ENCODE measurements around the gene MLXIPL.
"Not testable (repeated sequence)": the region's sequence is repeated elsewhere in the genome, so short reads cannot be mapped to it uniquely, and the experiment has no call there.

MLXIPL gene

DNA sequence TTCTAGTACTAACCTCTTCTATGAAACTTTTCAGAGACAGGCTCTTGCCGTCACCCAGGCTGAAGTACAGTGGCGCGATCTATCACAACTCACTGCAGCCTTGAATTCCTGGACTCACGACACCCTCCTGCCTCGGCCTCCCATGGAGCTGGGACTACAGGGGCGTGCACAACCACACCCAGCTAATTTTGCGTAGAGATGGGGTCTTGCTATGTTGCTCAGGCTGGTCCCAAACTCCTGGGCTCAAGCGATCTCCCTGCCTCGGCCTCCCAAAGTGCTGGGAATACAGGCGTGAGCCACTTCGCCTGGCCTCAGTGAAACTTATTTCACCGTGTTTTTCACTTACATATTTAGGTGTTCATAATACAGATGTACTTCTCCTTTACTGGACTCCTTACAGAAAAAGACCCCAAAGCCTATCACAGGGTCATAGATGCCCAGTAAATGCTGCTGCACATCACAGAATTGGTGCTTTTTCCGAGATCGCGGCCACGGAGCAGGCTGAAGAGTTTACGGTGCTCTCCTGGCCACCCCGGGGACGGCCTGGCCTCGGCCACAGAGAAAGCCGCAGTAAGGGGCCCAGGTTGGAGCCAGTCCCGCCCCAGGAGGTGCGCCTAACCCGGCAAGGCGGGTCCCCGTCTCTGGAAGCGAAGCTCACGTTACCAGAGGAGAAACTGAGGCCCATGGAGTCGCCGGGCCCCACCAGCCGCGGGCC, 46.5 kb downstream of the MLXIPL start:
- no peak for DNase-seq

DNA sequence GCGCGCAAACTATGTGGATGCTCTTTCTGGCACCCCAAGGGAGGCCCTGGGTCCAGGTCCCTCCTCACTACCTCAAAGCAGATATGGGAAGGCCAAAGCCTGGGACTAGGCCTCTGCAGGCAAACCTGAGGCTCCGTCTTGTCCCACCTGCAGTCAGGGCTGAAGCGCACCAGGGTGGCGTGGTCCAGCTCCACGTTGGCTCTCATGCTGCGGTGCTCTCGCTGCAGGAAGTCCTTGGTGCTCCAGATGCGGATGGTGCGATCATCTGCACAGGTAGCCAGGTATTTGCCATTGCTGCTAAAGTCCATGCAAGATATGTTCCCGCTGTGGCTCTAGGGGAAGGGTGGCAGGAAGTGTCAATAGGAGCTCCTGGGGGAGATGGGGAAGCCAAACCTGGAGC, 50.5 kb downstream of the MLXIPL start:
- no peak for DNase-seq

DNA sequence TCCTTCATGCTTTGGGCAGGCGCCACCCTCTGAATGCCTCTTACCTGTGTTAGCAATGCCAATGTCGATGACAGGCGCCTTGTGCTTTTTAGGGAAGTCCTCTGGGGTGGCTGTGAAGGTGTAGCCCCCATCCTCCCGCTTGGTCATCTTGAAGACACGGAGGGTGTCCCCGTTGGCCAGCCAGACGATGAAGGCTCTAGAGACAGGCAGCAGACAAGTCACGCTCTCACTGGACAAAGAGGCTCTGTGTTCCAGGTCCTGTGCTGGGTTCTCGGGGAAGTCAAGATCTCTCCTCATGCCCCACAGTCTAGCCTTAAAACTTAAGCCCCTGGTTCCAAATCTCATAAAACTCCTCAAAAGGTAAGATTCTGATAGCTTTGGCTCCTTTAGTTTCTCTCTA, 51.0 kb downstream of the MLXIPL start:
- DNase-seq = no peak

DNA sequence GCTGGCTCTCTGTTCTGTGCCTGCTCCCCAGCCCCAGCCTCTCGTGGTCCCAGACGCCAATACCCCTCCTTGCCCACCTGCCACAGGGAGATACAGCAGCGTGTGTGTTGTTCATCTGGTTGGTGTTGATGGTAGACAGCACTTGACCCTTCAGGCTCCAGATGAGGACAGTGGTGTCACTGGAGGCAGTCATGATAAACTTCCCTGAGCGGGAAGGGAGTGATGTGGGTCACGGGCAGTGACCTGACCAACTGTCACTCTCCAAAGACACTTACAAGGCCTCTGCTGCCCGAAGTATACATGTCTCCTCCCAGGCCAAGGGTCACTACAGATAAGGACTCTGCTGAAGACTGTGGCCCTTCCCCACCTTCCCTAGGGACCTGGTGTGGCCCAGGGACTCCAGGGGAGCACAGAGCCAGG, 51.5 kb downstream of the MLXIPL start:
- no peak for DNase-seq

DNA sequence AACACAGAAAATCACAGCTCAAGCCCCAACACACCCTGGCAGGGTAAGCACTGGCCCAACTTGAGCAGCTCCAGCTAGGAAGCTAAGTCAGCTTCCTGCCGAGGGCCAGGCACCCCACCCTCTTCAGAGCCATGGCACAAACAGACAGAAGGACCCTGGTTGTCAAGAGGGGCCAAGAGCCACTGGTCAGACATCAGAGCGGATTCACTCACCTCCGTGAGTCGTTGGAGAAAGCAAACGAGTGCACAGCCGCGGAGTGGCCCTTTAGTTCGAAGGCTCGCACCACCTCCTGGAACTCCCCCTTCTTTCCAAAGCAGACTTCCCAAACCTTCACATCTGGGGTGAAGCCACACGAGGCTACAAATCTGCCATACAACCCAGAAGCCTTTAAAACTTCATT, 53.3 kb downstream of the MLXIPL start:
- no peak for DNase-seq

DNA sequence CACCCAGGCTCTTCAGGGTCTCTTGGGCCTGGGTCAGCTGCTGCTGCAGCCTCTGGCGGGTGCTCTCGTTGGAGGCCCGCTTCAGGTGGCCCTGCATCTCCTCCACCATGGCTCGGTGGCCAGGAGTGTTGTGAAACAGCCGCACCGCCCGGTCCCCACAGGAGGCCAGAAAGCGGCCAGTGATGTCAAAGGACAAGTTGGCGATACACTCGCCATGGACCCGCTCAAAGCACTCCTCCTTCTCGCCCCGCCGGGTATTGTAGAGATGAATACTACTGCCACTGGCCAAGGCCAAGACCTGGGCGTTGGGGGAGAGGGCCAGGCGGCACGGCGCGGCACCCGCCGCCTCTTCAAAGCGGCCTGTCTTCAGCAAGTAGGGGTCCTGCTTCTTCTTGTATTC, 53.8 kb downstream of the MLXIPL start:
- DNase-seq = no peak

DNA sequence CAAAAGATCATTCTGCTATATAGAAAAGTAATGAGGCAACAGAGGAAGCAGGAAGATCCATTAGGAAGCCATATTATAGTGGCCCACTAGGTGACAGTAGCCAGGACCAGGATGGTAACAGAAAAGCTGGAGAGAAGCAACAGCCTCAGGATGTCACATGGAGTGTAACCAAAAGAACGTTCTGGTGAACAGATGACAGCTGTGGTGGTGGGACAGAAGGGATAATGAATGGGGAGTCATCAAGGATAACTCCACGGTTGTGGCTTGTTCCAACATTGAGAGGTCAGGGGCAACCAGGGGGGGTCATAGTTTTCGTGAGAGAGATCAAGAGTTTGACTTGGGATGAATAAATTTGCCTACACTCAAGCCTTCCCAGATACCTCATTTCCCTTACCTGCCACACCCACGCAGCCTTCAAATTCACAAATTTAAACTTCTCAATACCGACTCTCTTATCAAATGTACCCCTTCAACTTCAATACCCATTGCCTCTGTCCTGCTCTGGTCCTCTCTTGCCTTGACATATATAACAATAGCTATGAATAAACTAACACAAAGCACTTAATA, 55.2 kb downstream of the MLXIPL start:
- DNase-seq = no peak

DNA sequence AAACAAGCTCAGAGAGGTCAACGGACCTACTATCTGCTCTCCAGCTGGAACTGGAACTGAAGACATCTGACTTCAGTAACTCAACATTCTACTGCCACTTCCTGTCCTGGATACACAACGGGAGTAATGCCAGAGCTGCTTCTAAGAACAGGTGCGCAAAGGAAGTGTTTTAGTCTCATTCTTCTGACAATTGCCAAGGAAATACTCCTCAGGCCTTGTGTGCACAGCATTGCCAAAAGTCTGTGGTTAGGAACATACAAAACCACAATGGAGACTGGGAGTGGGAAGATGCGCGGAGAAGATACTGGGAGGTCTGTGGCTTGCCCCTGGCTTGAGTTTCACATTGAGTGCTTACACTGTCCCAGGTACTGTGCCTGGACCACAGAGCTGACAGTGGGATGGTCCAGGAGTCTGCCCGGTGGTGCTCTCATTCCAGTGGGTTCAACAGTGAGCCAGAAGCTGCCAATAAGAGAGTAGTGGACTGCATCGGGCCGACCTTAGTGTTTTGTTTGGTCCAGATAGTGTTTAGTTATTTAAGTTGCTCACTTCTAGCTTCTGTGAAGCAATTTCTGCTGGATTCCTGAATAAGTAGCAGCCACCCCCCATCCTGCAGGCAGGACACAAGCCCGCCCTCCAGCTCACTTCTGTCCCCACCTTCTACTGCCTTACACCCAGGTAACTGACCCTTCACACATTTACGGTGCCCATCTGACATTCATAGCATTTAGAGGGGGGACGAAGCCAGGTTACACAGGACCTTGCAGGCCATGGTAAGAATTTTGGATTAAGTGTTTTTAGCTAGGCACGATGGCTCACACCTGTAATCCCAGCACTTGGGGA, 56.3 kb downstream of the MLXIPL start:
- no peak for DNase-seq

DNA sequence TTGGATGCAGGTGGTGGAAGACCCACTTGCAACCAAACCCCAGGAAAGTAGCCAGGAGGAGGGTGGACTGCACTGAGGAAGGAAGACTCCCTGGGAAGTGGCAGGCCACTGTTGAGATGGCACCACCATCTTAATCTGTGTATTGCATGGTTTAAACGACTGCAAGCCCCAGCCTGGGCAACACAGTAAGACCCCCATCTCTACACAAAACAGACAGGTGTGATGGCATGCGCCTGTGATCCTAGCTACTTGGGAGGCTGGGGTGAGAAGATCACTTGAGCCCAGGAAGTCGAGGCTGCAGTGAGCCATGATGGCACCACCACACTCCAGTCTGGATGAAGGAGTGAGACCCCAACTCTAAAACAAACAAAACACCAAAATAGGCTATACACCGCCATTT, 57.2 kb downstream of the MLXIPL start:
- no peak for DNase-seq

DNA sequence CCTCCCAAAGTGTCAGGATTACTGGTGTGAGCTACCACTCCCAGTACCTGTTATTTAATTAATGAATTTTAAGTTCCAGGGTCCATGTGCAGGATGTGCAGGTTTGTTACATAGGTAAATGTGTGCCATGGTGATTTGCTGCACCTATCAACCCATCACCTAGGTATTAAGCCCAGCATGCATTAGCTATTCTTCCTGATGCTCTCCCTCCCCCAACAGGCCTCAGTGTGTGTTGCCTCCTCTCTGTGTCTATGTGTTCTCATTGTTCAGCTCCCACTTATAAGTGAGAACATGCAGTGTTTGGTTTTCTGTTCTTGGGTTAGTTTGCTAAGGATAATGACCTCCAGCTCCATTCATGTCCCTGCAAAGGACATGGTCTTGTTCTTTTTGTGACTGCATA, 57.9 kb downstream of the MLXIPL start:
- not testable (repeated sequence) for DNase-seq

DNA sequence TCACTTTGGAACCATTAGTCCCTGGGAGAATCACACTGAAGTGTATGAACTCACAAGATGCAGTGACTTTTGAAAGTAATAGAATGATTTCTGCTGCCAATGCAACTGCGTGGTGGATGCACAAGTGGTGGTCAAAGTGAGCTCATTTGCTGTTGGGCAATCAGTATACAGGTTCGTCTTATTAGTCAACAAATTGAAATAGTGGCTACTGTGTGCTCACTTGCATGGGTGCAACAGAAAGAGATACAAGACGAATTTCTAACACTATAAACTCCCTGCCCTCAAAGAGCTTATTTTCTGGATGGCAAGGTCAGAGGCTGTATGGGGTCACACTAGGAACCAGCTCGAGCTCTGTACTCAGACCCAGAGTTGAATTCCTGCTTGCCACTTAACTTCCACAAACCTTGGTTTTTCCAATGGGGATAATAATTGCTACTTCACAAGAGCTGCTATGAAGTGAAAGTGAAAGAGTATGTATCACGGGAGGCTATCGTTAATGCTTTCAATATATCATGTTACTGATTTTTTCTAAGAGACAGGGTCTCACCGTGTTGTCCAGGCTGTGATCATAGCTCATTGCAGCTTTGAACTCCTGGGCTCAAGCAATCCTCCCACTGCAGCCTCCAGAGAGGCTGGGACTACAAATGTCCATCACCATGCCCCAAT, 58.5 kb downstream of the MLXIPL start:
- DNase-seq = no peak

DNA sequence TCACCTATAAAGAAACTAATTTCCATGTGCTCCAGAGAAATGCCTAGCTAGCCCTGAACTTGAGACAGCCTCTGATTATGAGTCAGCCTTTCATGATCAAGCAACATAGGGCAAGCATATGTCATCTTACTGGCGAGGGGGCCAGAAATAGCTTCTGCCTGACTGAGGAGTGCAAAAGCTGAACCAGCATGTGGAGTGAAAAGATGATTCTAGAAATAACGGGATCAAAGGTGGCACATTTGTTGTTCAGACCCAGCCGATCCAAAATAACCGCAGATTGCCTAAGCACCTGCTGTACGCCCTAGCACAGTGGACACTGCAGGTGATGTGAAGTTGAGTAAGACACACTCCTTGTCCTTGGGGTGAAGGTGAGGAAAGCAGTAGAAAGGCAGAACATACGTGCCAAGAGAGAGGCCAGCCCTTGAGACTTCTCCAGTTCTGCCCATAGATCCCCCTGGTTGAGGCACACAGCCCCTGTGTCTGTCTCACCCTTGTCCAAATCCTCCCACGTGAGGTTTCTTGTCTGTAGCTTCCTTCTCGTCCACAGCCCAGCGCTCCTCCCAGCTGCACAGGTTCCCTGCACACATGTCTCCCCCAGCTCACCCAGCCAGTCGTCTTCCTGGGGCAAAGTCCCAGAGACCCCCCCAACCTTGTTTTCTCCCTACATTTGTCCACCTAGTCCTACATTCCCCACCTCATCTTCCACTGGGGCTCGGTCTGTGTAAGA, 64.0 kb downstream of the MLXIPL start:
- DNase-seq = no peak

DNA sequence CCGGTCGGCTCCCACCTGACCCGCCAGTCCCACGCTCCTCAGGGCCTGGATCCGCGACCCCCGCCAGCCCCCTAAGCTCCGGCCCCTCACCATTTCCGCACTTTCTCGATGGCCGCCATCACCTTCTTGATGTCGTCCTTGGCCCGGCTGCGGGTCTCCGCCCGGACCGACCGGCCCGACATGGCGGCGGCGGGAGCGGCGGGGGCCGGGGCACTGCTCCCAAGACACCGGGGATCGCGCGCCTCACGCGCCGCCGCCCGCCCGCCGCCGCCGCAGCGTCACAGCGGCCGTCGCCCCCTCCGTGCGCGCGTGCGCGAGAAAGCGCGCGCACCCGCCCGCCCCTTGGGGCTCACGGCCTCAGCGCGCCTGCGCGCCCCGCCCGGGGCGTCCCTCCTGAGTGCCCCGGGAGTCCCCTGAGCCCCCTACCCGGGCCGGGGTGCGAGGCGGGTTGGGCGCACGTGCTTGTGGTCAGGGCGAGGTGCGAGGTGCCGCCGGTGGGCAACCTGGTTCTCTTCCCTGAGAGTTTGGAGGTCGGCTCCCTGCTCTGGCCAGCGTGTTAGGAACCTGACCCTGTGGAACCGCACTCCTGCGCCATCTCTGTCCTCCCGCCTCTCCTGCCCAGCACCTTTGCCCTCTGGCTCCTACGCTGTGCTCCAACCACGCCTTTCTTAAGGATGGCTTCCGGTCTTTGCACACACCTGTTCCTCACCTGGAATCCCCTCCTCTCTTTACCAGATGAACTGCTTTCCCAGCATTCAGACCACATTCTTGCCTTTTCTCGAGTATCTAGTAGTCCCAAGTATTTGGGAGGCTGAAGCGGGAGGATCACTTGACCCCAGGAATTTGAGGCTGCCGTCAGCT, 66.7 kb downstream of the MLXIPL start, which contains the start of gene BCL7B:
Gene BCL7B (minus strand): TSS at position 294 of the 861 bp plus-strand sequence. CDS start 112 bp downstream, at position 182.
- DNase-seq = peak; percentile 70

DNA sequence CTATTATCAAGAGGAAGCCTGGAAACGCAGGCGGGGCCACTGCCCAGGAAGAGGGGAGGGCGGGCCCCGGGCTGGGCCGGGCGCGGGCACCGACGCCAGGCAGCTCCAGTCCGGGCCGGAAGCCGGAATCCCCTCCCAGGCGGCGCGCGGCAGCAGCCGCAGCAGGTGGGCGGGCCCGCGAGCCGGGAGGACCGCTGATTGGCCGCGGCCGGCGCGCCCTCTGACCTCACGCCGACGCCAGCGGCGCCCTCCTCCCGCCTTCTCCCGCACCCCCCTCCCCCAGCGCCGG, 67.3 kb downstream of the MLXIPL start:
- DNase-seq = peak; percentile 87

DNA sequence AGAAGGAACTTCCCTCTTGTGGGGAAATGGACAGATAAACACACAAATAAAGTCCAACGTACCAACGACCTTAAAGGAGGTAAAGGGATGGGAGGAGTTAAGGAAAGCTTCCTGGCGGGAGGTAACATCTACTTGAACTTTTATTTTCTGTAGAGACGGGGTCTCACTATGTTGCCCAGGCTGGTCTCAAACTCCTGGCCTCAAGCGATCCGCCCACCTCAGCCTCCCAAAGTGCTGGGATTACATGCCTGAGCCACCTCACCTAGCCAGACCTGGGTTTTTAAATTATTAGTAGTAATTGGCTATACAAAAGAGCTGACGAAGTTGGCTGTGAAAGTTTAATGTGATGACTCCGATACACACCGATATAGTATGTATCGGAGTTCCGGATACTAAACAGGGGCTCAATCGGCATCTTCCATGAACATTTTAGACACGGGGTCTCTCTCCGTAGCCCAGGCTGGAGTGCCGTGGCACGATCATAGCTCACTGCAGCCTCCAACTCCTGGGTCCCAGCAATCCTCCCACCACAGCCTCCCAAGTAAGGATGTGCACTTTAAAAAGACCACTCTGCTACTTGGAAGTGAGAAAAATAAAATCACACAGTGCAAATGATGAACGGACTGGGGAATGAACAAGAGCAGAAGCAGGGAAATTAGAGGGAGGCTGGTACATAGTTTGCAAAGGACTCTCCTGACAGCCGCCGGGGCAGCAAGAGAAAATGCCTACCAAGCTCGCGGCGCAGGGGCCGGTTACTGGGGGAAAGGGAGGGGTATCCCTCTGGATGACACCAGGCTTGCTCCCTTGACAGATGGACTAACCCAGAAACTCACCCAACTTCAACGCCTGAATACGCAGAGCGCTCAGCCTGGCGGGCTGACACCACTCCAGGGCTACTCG, 67.9 kb downstream of the MLXIPL start:
- DNase-seq = no peak

DNA sequence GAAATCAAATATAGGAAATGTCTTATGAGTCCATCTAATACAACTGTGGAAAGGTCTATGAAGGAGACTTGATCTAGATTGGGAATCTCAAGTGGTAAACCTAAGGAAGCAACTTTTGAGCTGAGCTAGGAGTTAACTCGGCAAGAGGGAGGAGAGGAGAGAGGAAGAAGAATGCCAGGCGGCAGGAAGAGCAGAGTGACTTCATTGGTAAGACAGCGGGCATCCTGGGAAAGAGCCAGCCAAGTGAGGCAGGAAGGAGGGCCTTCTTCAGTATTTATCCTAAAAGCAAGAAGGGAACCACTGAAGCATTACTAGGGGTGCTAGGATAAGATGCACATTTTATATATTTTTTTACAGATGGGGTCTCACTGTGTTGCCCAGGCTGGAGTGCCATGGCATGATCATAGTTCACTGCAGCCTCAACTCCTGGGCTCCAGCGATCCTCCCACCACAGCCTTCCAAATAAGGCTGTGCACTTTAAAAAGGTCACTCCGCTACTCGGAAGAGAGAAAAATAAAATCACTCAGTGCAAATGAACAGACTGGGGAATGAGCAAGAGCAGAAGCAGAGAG, 68.8 kb downstream of the MLXIPL start:
- DNase-seq = no peak

DNA sequence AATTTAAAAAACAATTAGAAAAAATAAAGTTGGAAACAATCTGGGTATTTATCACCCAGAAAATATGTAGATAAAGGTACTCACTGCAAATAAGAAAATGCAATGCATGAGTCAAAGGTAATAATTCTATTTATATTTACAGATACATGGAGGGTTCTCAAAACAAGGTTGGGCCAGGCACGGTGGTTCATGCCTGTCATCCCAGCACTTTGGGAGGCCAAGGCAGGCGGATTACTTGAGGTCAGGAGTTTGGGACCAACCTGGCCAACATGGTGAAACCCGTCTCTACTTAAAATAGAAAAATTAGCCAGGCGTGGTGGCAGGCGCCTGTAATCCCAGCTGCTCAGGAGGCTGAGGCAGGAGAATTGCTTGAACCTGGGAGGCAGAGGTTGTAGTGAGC, 74.2 kb downstream of the MLXIPL start:
- not testable (repeated sequence) for DNase-seq

DNA sequence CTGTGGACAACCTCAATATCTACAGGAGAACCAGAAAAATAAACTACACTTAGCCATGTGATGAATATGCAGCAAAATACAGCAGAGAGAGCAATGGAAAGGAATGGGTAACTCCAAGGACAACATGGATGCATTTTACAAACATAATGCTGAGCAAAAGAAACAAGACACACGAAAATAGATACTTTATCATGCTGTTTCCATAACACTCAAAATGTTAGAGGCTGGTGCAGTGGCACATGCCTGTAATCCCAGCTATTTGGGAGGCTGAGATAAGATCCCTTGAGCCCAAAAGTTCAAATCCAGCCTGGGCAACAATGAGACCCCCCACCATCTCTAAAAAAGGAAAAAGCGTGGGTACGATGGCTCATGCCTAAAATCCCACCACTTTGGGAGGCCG, 75.1 kb downstream of the MLXIPL start:
- no peak for DNase-seq

DNA sequence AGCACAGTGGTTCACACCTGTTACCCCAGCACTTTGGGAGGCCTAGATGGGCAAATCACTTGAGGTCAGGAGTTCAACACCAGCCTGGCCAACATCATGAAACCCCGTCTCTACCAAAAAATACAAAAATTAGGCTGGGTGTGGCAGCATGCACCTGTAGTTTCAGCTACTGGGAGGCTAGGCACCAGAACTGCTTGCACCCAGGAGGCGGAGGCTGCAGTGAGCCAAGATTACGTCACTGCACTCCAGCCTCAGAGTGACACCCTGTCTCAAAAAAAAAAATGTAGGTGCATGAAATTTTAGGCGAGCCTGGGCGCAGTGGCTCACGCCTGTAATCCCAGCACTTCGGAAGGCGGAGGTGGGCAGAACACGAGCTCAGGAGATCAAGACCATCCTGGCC, 76.5 kb downstream of the MLXIPL start:
- no peak for DNase-seq

DNA sequence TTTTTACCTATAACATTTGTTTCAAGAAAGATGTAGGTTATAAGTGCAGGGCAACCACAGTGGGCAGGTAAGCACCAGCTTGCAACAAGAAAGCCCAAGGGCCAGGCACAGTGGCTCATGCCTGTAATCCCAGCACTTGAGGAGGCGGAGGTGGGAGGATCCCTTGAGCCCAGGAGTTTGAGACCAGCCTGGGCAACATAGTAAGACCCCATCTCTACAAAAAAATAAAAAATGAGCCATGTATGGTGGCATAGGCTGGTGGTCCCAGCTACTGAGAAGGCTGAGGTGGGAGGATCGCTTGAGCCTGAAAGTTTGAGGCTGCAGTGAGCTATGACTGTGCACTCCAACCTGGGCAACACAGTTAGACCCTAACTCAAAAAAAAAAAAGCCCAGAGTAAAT, 79.6 kb downstream of the MLXIPL start:
- no peak for DNase-seq
